HG02943 (cell line): ENCODE measurements around the gene CCDC80.
"Not testable (repeated sequence)": the region's sequence is repeated elsewhere in the genome, so short reads cannot be mapped to it uniquely, and the experiment has no call there.

ENCODE experiments used
- ATAC-seq: cut with Tn5 transposase; IDR thresholded peaks from one replicate; pipeline ENCODE4 v1.9.1; 2021; ENCODE audit warnings: mild to moderate bottlenecking, low read depth, moderate library complexity; ENCODE audit not compliant: unreplicated experiment

Gene CCDC80

DNA sequence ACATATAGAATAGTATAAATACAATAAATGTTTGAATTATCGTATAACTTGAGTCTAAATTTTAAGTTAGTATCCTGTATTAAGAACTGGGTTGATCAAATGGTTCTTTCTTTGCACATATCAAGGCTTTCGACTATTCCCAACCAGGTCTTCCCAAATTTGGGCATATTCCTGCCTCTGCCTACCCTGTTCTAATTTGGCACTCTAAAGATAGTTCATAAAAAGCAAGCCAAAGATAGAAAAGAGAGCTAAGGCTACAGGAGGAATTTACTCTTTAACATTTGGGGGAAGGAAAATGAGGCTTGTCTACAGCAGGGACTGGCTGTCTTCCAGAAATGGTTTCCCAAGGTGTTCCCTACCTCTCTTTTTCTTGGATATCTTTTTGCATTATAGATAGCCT lies 43.0 kb downstream of the CCDC80 start:
- ATAC-seq: no peak

DNA sequence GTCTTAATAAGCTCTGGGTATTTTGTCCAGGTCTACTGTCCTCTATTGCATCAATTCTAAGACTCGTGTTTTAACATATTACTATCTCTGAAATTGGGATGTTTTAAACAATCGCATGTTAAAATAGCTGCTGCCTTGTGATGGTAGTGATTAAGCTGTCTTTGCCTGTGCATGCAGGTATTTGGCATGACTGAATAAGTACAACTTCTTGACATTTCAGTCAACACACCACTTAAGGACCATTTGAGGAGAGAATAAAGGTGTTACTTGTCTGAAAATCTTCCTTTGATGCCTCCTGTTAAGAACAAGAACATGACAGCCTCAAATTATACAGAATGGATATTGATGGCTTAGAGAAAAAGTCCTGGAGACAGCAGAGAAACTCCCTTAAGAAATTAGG lies 46.1 kb downstream of the CCDC80 start:
- no peak for ATAC-seq

DNA sequence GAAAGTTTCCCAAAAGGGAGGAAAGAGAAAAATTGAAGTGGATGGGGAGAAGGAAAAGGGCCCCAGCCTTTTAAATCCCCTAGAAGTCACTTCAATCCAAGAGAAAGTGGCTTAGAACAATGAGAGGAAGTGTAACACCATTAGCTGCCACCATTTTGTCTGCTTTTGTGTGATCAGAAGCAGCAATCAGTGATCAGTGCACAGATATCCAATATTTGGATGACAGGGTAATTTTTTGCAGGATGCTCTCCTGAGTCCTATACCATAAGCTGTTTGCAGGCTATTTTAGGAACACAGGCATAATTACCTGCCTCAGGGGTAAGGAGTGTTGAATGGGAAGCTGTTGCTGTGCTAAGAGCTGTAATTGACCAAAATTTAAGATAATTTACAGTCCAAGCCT lies 47.7 kb downstream of the CCDC80 start:
- ATAC-seq: no peak

- no peak for ATAC-seq
Measured at GRCh38 chr3:112587336-112587735, 53.6 kb downstream of the CCDC80 start.

DNA sequence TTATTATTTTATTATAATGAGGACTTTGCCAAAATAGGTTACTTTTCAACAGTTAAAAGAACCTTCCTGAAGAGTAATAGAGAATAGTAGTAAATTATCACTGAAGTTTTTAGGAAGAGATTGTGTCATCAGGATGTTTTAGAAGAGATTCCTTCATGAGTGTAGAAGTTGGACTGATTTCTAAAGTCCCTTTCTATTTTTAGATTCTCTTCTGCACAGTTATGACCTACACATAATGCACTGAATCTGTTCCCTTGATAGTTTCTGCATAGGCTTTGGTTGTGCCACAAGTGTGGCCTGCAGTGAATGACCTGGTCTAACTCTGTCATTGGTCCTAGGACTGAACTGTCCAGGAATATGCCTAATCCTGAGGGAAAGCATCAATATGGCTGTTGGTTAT lies 55.2 kb downstream of the CCDC80 start:
- no peak for ATAC-seq

- no peak for ATAC-seq
Measured at GRCh38 chr3:112583105-112583504, 57.8 kb downstream of the CCDC80 start.

DNA sequence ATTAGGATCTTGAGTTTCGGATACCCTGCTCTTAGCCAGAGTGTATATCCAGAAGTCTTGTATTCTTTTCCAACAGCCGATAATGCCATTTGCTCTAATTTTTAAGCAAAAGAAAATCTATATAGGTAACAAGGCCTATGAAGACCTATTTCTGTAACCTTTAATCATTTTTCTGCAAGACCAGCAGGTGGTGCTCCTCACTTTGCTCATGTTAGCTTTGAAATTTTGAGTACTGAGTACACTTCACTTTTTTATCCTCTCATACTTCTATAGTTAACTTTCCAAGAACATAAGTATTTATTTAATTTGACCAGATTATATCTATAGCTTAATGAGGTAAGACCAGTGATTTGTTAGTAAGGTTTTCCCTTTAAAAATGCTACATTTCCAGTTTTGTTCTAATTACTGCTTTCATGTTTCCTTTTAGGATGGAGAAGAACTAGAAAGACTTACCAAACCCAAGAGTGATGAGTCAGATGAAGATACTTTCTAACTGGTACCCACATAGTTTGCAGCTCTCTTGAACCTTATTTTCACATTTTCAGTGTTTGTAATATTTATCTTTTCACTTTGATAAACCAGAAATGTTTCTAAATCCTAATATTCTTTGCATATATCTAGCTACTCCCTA lies 58.6 kb downstream of the CCDC80 start:
- no peak for ATAC-seq

DNA sequence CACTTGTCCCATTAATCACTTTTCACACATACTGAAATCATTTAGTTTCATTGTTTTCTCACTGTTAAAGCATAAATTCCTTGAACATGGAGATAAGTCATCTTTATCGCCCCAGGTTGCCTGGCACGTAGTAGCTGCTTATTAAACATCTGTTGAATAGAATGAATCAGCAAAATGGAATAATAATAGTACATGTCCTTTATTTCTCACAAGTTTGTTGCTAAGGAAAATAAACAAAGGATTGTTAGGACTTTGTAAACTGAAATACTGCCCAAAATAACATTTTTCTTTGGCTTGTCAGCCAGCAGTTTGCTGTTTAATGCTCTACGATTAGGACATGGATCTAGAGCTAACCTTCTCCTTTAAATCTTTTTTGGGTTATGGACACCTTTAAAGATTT lies 61.2 kb downstream of the CCDC80 start:
- no peak for ATAC-seq

DNA sequence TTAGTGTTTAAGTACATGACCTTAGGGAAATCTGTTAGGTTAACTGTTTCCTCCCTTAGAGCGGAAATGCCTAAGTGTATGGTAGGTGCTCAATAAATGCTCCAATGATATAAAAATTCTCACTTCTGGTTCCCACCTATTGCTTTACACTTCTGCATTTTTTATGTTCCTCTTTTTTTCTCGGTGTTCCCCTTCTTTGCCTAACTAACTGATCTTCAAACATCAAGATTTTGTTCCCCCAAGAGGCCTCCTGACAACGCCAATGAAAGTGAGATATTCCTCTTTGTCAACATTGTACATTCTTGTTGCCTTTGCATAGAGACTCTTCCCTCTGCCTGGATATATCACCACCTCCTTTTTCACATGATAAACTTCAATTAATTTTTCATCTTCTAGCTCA lies 61.7 kb downstream of the CCDC80 start:
- ATAC-seq: no peak

DNA sequence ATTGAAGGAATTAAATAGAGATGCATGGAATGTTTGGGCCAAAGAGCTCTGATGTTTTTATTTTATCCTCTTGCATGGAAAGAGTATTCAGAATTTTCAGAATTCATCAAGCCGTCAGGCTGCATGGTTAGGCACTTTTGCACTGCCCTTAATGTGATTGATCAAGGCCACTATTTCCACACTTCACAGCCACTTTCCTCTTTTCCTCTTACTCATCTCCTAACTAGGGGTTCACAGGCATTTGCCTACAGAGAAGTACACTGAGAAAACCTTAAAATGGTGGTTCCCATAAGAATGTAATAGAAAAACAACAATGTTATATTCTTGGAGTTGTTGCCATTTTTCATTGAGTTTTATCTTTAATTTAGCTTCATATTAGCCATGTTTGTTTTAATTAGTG lies 68.2 kb downstream of the CCDC80 start:
- ATAC-seq: no peak

GRCh38 chr3:112569265-112569664 lies 71.7 kb downstream of the CCDC80 start:
- no peak for ATAC-seq

DNA sequence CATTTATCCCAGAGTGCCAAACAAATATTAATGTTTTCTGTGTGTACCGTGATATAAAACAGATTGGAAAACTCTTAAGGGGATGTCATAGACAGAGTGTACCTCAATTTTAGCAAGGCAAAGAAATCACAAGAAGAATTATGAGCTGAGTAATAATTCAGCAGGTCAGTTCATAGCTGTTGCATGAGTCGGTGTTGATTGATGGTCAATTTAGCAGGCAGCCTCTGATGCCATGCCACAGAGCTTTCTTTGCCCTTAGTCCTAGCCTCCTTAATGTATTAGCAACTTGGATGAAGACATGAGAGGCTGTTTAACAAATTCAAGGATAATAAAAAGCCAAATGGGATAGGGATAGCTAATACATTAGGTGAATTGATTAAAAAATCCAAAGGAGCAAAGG lies 72.3 kb downstream of the CCDC80 start:
- no peak for ATAC-seq

DNA sequence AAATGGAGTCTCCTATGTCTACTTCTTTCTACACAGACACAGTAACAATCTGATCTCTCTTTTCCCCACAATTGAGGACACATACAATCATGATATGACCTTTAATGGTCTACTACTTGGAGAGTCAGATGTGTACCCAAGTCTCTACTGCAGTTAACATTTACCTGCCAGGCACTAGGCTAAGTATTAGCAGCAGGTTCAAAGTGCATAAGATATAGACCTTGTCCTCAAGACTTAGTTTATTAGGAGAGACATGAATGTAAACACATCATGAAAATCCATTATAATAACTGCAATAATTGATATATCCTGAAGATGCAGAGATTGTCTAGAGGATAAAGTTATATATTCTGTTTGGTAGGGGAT lies 76.0 kb downstream of the CCDC80 start:
- no peak for ATAC-seq

- ATAC-seq: not testable (repeated sequence)
Measured at GRCh38 chr3:112564247-112564939, 76.5 kb downstream of the CCDC80 start.

- peak; percentile 83 for ATAC-seq
Measured at GRCh38 chr3:112561734-112562529, 79.0 kb downstream of the CCDC80 start, which contains the start of the genes ATG3 and SLC35A5. ATG3 (minus strand) TSS chr3:112561962; CDS start chr3:112561528, 434 bp downstream. SLC35A5 (plus strand) TSS chr3:112562045; CDS start chr3:112563404, 1,359 bp downstream.

GRCh38 chr3:112561484-112561733 lies 79.5 kb downstream of the CCDC80 start:
- peak; percentile 50 for ATAC-seq

DNA sequence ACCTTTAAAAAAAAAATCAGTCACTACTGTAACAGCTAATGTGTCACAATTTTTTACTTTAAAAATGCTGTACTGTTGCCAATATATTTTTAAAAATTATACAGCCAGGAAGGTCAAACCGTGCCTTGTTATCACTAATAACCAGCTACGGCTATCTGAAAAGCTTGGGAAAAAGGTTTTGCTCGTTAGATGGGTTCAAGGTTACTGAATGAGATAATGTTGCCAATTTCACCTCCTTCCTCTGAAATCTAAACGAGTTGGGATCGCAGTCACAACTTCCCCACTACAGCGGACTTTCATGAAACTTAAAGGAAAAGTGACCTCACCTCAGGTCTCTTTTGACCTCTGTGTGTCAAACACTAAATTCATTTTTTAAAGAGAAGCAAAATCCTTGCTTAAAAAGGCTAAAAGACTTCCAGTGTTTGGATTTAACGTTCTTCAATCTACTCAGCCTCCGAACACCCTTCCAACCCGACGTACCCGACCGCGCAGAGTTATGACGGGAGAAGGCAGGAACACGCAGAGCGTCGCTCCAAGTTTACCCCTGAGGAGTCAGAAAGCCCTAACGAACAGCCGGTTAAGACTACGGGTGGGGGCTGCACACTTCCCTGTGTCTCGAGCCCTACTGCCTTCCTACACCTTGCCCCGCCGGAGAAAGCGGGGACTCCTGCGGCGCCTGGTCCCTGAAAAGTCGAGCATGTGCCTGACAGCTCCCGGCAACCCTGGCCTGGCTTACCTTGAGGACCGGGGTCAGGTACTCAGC lies 80.0 kb downstream of the CCDC80 start:
- ATAC-seq: peak; percentile 28

- no peak for ATAC-seq
Measured at GRCh38 chr3:112560307-112560706, 80.6 kb downstream of the CCDC80 start.

GRCh38 chr3:112557976-112558375 lies 83.0 kb downstream of the CCDC80 start:
- no peak for ATAC-seq

GRCh38 chr3:112555535-112556170 lies 85.3 kb downstream of the CCDC80 start:
- ATAC-seq: no peak

DNA sequence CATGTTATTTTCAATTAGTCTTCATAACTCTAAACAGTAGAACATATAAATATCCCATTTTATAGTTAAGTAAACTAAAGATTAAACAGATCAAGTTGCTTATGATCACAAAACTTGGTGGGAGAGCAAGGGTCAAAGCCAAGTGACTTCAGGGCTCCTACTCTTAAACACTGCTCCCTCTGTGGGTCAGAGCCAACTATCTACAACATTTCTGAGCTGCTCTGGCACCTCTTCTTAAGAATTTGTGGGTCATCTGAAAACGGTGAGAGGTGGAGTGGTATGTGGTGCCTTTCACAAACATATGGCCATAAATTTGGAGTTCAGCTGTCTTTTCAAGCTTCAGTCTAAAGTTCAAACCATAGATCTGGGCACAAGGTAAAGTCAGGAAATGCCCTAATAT lies 90.1 kb downstream of the CCDC80 start:
- no peak for ATAC-seq
